ENCODE data around the gene IQCB1. TPM values are rescaled to one million over a fixed set of nuclear protein-coding genes. Genes with fewer than 3 reads are reported as not detected.

The IQCB1 gene
- total RNA-seq, 4 donors from 2014 or later: 13.2 to 19.6 (median 17.7) TPM

- WGBS, 2 donors: 72 to 76% methylated on average over 1 of the region's 1 CpG
- no peak for DNase-seq (ENCODE audit: low spot score in 2 of 2)
- H3K4me3 ChIP-seq (ENCODE audit: low read depth, poor library complexity, severe bottlenecking): no peak overlapping the region
- TF ChIP-seq POLR2A (IDR thresholded peaks at IDR 0.05): no peak
- TF ChIP-seq, protein P1, sequence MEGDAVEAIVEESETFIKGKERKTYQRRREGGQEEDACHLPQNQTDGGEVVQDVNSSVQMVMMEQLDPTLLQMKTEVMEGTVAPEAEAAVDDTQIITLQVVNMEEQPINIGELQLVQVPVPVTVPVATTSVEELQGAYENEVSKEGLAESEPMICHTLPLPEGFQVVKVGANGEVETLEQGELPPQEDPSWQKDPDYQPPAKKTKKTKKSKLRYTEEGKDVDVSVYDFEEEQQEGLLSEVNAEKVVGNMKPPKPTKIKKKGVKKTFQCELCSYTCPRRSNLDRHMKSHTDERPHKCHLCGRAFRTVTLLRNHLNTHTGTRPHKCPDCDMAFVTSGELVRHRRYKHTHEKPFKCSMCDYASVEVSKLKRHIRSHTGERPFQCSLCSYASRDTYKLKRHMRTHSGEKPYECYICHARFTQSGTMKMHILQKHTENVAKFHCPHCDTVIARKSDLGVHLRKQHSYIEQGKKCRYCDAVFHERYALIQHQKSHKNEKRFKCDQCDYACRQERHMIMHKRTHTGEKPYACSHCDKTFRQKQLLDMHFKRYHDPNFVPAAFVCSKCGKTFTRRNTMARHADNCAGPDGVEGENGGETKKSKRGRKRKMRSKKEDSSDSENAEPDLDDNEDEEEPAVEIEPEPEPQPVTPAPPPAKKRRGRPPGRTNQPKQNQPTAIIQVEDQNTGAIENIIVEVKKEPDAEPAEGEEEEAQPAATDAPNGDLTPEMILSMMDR (IDR thresholded peaks at IDR 0.05): no peak
- intact Hi-C loops (cut with DNase I; ENCODE audit: low total_unique reads): no loop called here
Observed at GRCh38 chr3:121723485-121723884, 111.4 kb downstream of the IQCB1 start.

GRCh38 chr3:121722411-121722810, 112.4 kb downstream of the IQCB1 start:
- WGBS, 2 donors: 88 to 96% methylated on average over 1 of the region's 1 CpG
- H3K4me3 ChIP-seq (ENCODE audit: low read depth, poor library complexity, severe bottlenecking): no peak overlapping the region
- TF ChIP-seq POLR2A (IDR thresholded peaks at IDR 0.05): no peak
- TF ChIP-seq, protein P1 (IDR thresholded peaks at IDR 0.05): no peak
- intact Hi-C loops (cut with DNase I; ENCODE audit: low total_unique reads): no loop called here
- DNase-seq (ENCODE audit: low spot score in 2 of 2): no peak

- DNase-seq (ENCODE audit: low spot score in 2 of 2): no peak
- no peak for TF ChIP-seq POLR2A (IDR thresholded peaks at IDR 0.05)
- TF ChIP-seq, protein P1 (IDR thresholded peaks at IDR 0.05): no peak
- no peak overlapping the region for H3K4me3 ChIP-seq (ENCODE audit: low read depth, poor library complexity, severe bottlenecking)
- intact Hi-C loops (cut with DNase I; ENCODE audit: low total_unique reads): no loop called here
Observed at GRCh38 chr3:121720163-121720562, 114.7 kb downstream of the IQCB1 start.

Other genes with a start within 250 kb of the IQCB1 start
- not detected for gene FBXO40, start 241.7 kb downstream of the IQCB1 start, total RNA-seq
- gene HCLS1, start 174.2 kb downstream of the IQCB1 start, total RNA-seq: 10 to 100 TPM in 2 of 4 donors, 1 to 10 TPM in 2; 8.8 to 21.9 (median 13.2) TPM
- gene GOLGB1, start 85.3 kb downstream of the IQCB1 start, total RNA-seq: 10 to 100 TPM; 42.8 to 64.3 (median 48.5) TPM
- 1 to 10 TPM in 3 of 4 donors, not detected in 1; 1.3 to 4.5 (median 1.4) TPM for gene EAF2, start 149 bp upstream of the IQCB1 start, total RNA-seq
- gene SLC15A2, start 59.3 kb upstream of the IQCB1 start, total RNA-seq: 1 to 10 TPM in 2 of 4 donors, under 1 TPM in 2; 0.42 to 2.9 (median 1.5) TPM
- gene ILDR1, start 187.2 kb upstream of the IQCB1 start, total RNA-seq: 1 to 10 TPM; 1.8 to 4.0 (median 2.4) TPM
- gene CD86, start 220.3 kb upstream of the IQCB1 start, total RNA-seq: 1 to 10 TPM in 3 of 4 donors, under 1 TPM in 1; 0.91 to 3.6 (median 2.7) TPM

All from lower leg skin (tissue), 4 donors.